Gastroesophageal sphincter (tissue), 3 donors: ENCODE results near the gene PCDHA8.
A peak's percentile ranks its signal among the peaks of the same experiment; 100 is the strongest.

Experiments used
- CTCF ChIP-seq, 4 experiments: fragments of 200-600 bp in 2 of 4; fragments of 450-650 bp in 2 of 4; sonication (generic) in 1 of 4; IDR thresholded peaks; one replicate each; pipeline ENCODE4 v1.5.1; 2017 to 2019; ENCODE audit warnings: antibody characterized with exemption in 4 of 4, mild to moderate bottlenecking in 2 of 4, moderate library complexity in 2 of 4
- EP300 ChIP-seq: sonication (generic); formaldehyde crosslinking; IDR thresholded peaks from one replicate; pipeline ENCODE4 v1.6.1; 2017; ENCODE audit warnings: antibody characterized with exemption, mild to moderate bottlenecking
- POLR2A ChIP-seq, 2 donors: fragments of 450-650 bp; IDR thresholded peaks; one replicate each; pipeline ENCODE4 v1.6.1; 2017; ENCODE audit warnings: antibody characterized with exemption in 2 of 2, mild to moderate bottlenecking in 2 of 2, moderate library complexity in 1 of 2
- POLR2AphosphoS5 ChIP-seq: sonication (generic); formaldehyde crosslinking; IDR thresholded peaks from one replicate; pipeline ENCODE4 v1.6.1; 2017; ENCODE audit warnings: antibody characterized with exemption

GRCh38 chr5:140882591-140882899 is 41.6 kb downstream of the PCDHA8 start:
- no peak for TF ChIP-seq POLR2A (IDR thresholded peaks at IDR 0.05)
- peak in 2 of 4 experiments; percentile 40 to 43 for TF ChIP-seq CTCF (IDR thresholded peaks at IDR 0.05)
- TF ChIP-seq EP300, result no peak
- TF ChIP-seq POLR2AphosphoS5, result no peak
